ENCODE results near the gene LYG2.

DNA sequence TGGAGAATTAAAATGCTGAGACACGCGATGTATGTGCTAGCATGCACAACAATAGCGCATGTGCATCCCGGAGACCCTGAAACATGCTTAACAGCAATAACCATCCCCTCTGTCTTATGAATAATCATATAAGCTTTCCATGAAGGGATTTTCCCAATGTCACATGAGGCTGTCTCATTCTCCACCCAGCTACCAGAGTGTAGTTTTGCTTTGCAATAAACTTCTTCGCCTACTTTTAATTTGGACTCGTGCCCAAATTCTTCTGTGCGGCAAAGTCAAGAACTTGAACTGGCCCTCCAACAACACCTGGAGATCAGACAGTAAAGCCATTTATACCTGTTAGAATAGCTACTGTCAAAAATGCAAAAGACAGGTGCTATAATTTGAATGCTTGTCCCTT is 30.1 kb upstream of the LYG2 start:
- TF ChIP-seq, protein P1, sequence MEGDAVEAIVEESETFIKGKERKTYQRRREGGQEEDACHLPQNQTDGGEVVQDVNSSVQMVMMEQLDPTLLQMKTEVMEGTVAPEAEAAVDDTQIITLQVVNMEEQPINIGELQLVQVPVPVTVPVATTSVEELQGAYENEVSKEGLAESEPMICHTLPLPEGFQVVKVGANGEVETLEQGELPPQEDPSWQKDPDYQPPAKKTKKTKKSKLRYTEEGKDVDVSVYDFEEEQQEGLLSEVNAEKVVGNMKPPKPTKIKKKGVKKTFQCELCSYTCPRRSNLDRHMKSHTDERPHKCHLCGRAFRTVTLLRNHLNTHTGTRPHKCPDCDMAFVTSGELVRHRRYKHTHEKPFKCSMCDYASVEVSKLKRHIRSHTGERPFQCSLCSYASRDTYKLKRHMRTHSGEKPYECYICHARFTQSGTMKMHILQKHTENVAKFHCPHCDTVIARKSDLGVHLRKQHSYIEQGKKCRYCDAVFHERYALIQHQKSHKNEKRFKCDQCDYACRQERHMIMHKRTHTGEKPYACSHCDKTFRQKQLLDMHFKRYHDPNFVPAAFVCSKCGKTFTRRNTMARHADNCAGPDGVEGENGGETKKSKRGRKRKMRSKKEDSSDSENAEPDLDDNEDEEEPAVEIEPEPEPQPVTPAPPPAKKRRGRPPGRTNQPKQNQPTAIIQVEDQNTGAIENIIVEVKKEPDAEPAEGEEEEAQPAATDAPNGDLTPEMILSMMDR (IDR thresholded peaks at IDR 0.05 in 8 of 11, conservative IDR thresholded peaks at IDR 0.05 in 3 of 11): no peak
- no peak for TF ChIP-seq POLR2AphosphoS5 (IDR thresholded peaks at IDR 0.05)
